Activated CD4-positive, alpha-beta T cell treated with anti-CD3 and anti-CD28 coated beads, Interleukin-2, amount 10 ng/mL, durations not matched to agents 7 days and 5 days (primary cell): ENCODE measurements around the gene RYR3. TPM values are rescaled to one million over a fixed set of nuclear protein-coding genes. Genes with fewer than 3 reads are reported as not detected.

ENCODE experiments used
- CTCF ChIA-PET: fragments of 350-600 bp; sonication (Branson Sonifier 250); formaldehyde crosslinking; loops from one replicate; lab custom pipeline; 2021; ENCODE audit warnings: antibody characterized with exemption; lab: Charles Lee
- POLR2A ChIA-PET: fragments of 350-600 bp; sonication (Branson Sonifier 250); formaldehyde crosslinking; loops from one replicate; lab custom pipeline; 2021; ENCODE audit warnings: antibody characterized with exemption; lab: Charles Lee
- DNase-seq: peaks from one replicate; pipeline ENCODE4 v3.0.0-alpha.2; 2020
- H3K27ac Mint-ChIP-seq: one replicate; pipeline ENCODE4 v1.8.0; 2021; ENCODE audit warnings: mild to moderate bottlenecking, moderate library complexity, mixed read lengths
- H3K27me3 Mint-ChIP-seq: one replicate; pipeline ENCODE4 v1.8.0; 2021; ENCODE audit warnings: mixed read lengths
- H3K36me3 Mint-ChIP-seq: one replicate; pipeline ENCODE4 v1.8.0; 2021; ENCODE audit warnings: low read depth, mixed read lengths
- H3K4me1 Mint-ChIP-seq: one replicate; pipeline ENCODE4 v1.8.0; 2021; ENCODE audit warnings: mixed read lengths
- H3K4me3 Mint-ChIP-seq: one replicate; pipeline ENCODE4 v1.8.0; 2021; ENCODE audit warnings: mild to moderate bottlenecking, moderate library complexity, mixed read lengths
- H3K9me3 Mint-ChIP-seq: one replicate; pipeline ENCODE4 v1.8.0; 2021; ENCODE audit warnings: mixed read lengths
- total RNA-seq, 2 experiments: library from RNA; stranded (reverse); gene quantifications; one replicate each; pipeline ENCODE4 v1.2.3, GENCODE V29; 2021

RYR3 gene
- total RNA-seq, 2 experiments from 2014 or later = not detected

- ChIA-PET POLR2A (no interaction called here), CTCF (interaction anchor here (1.1 to 1.3 kb wide), 4 partner anchors 8 to 615 kb away, joined by 3 to 5 read pairs (median 3); no protein-coding TSS in a partner anchor)
- H3K27me3 Mint-ChIP-seq = no peaks in the 10 kb centered on the region
- H3K36me3 Mint-ChIP-seq = no peaks in the 10 kb centered on the region
- no peaks in the 10 kb centered on the region for H3K4me1 Mint-ChIP-seq
- no peak for DNase-seq
- H3K4me3 Mint-ChIP-seq = no peak overlapping the region
- H3K9me3 Mint-ChIP-seq = no peaks in the 10 kb centered on the region
- no peak overlapping the region for H3K27ac Mint-ChIP-seq
These were observed 390.5 kb downstream of the RYR3 start for GRCh38 chr15:33701304-33701696.

- Mint-ChIP-seq H3K4me1 (no peaks in the 10 kb centered on the region), H3K9me3 (peaks cover 2% of the 10 kb centered on the region), H3K27me3 (no peaks in the 10 kb centered on the region), H3K27ac (no peak overlapping the region), H3K4me3 (no peak overlapping the region), H3K36me3 (no peaks in the 10 kb centered on the region)
- DNase-seq = no peak
- ChIA-PET POLR2A (no interaction called here), CTCF (no interaction called here)
These were observed 395.4 kb downstream of the RYR3 start for GRCh38 chr15:33706173-33706572.

GRCh38 chr15:33710748-33711147, 400.0 kb downstream of the RYR3 start:
- Mint-ChIP-seq H3K9me3 (peaks cover 9% of the 10 kb centered on the region), H3K27ac (no peak overlapping the region), H3K4me1 (no peaks in the 10 kb centered on the region), H3K27me3 (no peaks in the 10 kb centered on the region), H3K4me3 (no peak overlapping the region), H3K36me3 (no peaks in the 10 kb centered on the region)
- no peak for DNase-seq
- ChIA-PET CTCF (no interaction called here), POLR2A (no interaction called here)

- Mint-ChIP-seq H3K9me3 (peaks cover 8% of the 10 kb centered on the region), H3K4me3 (no peak overlapping the region), H3K27me3 (no peaks in the 10 kb centered on the region), H3K4me1 (no peaks in the 10 kb centered on the region), H3K36me3 (no peaks in the 10 kb centered on the region), H3K27ac (no peak overlapping the region)
- ChIA-PET POLR2A (no interaction called here), CTCF (no interaction called here)
- DNase-seq = no peak
These were observed 405.3 kb downstream of the RYR3 start for GRCh38 chr15:33716025-33716424.

GRCh38 chr15:33720952-33721351, 410.2 kb downstream of the RYR3 start:
- Mint-ChIP-seq H3K4me1 (no peaks in the 10 kb centered on the region), H3K9me3 (no peaks in the 10 kb centered on the region), H3K36me3 (no peaks in the 10 kb centered on the region), H3K4me3 (no peak overlapping the region), H3K27me3 (no peaks in the 10 kb centered on the region), H3K27ac (no peak overlapping the region)
- POLR2A ChIA-PET = no interaction called here
- DNase-seq = no peak
- CTCF ChIA-PET = interaction anchor here (0.6 kb wide), 1 partner anchor 20 kb away, joined by 3 read pairs; no protein-coding TSS in a partner anchor

GRCh38 chr15:33722005-33722672, 411.4 kb downstream of the RYR3 start:
- Mint-ChIP-seq H3K9me3 (no peaks in the 10 kb centered on the region), H3K27me3 (no peaks in the 10 kb centered on the region), H3K36me3 (no peaks in the 10 kb centered on the region), H3K27ac (no peak overlapping the region), H3K4me1 (no peaks in the 10 kb centered on the region), H3K4me3 (no peak overlapping the region)
- ChIA-PET POLR2A (no interaction called here), CTCF (no interaction called here)
- no peak for DNase-seq

GRCh38 chr15:33722673-33723015, 411.9 kb downstream of the RYR3 start:
- Mint-ChIP-seq H3K27ac (no peak overlapping the region), H3K27me3 (no peaks in the 10 kb centered on the region), H3K4me1 (no peaks in the 10 kb centered on the region), H3K36me3 (no peaks in the 10 kb centered on the region), H3K4me3 (no peak overlapping the region), H3K9me3 (no peaks in the 10 kb centered on the region)
- DNase-seq = no peak
- CTCF ChIA-PET = no interaction called here
- POLR2A ChIA-PET = no interaction called here

- no peaks in the 10 kb centered on the region for H3K9me3 Mint-ChIP-seq
- no peak overlapping the region for H3K27ac Mint-ChIP-seq
- H3K27me3 Mint-ChIP-seq = no peaks in the 10 kb centered on the region
- no peak for DNase-seq
- H3K4me3 Mint-ChIP-seq = no peak overlapping the region
- ChIA-PET CTCF (interaction anchor here (1.4 kb wide), 1 partner anchor 9 kb away, joined by 3 read pairs; no protein-coding TSS in a partner anchor), POLR2A (no interaction called here)
- no peaks in the 10 kb centered on the region for H3K4me1 Mint-ChIP-seq
- no peaks in the 10 kb centered on the region for H3K36me3 Mint-ChIP-seq
These were observed 413.7 kb downstream of the RYR3 start for GRCh38 chr15:33724321-33725036.

GRCh38 chr15:33729653-33730052, 418.9 kb downstream of the RYR3 start:
- no peaks in the 10 kb centered on the region for H3K36me3 Mint-ChIP-seq
- H3K4me1 Mint-ChIP-seq = peaks cover 4% of the 10 kb centered on the region
- H3K9me3 Mint-ChIP-seq = no peaks in the 10 kb centered on the region
- ChIA-PET CTCF (interaction anchor here (1.5 kb wide), 1 partner anchor 18 kb away, joined by 3 read pairs; no protein-coding TSS in a partner anchor), POLR2A (no interaction called here)
- no peak overlapping the region for H3K27ac Mint-ChIP-seq
- no peak overlapping the region for H3K4me3 Mint-ChIP-seq
- no peak for DNase-seq
- H3K27me3 Mint-ChIP-seq = no peaks in the 10 kb centered on the region

- Mint-ChIP-seq H3K4me3 (no peak overlapping the region), H3K27me3 (no peaks in the 10 kb centered on the region), H3K9me3 (no peaks in the 10 kb centered on the region), H3K36me3 (no peaks in the 10 kb centered on the region), H3K27ac (no peak overlapping the region), H3K4me1 (peaks cover 4% of the 10 kb centered on the region)
- DNase-seq = no peak
- ChIA-PET POLR2A (no interaction called here), CTCF (no interaction called here)
These were observed 420.0 kb downstream of the RYR3 start for GRCh38 chr15:33730815-33731214.

GRCh38 chr15:33735143-33735542, 424.4 kb downstream of the RYR3 start:
- Mint-ChIP-seq H3K9me3 (no peaks in the 10 kb centered on the region), H3K27me3 (no peaks in the 10 kb centered on the region), H3K4me1 (peaks cover 4% of the 10 kb centered on the region), H3K27ac (no peak overlapping the region), H3K36me3 (no peaks in the 10 kb centered on the region), H3K4me3 (no peak overlapping the region)
- CTCF ChIA-PET = no interaction called here
- POLR2A ChIA-PET = interaction anchor here (0.6 kb wide), 1 partner anchor 245 kb away, joined by 3 read pairs; no protein-coding TSS in a partner anchor
- no peak for DNase-seq

- ChIA-PET POLR2A (no interaction called here), CTCF (no interaction called here)
- Mint-ChIP-seq H3K4me1 (peaks cover 2% of the 10 kb centered on the region), H3K9me3 (no peaks in the 10 kb centered on the region), H3K4me3 (no peak overlapping the region), H3K27me3 (no peaks in the 10 kb centered on the region), H3K27ac (no peak overlapping the region), H3K36me3 (no peaks in the 10 kb centered on the region)
- peak; percentile 23 for DNase-seq
These were observed 425.0 kb downstream of the RYR3 start for GRCh38 chr15:33735637-33736247.
